Endothelial cell of umbilical vein (primary cell): Measurements from ENCODE around the gene TSEN54. TPM values are rescaled to one million over a fixed set of nuclear protein-coding genes. Genes with fewer than 3 reads are reported as not detected.

Experiments
- BruUV-seq: library from RNA; stranded (reverse); fragments of 400-500 nt; replicated peaks from 2 replicates; lab custom pipeline; 2021; lab: Mats Ljungman, UMichigan
- CTCF ChIA-PET: fragments of 300-600, 350-600 bp; sonication (Branson Sonifier 250); formaldehyde crosslinking; loops from one replicate; lab custom pipeline; 2021; ENCODE audit warnings: antibody characterized with exemption, inconsistent platforms; lab: Charles Lee
- POLR2A ChIA-PET: fragments of 300-600, 350-600 bp; sonication (Branson Sonifier 250); formaldehyde crosslinking; loops from one replicate; lab custom pipeline; 2021; ENCODE audit warnings: antibody characterized with exemption, inconsistent platforms; lab: Charles Lee
- DNase-seq: peaks from one replicate; pipeline ENCODE4 v3.0.0-alpha.2; 2011; ENCODE audit warnings: low read depth, low spot score
- FAIRE-seq: peaks from 2 replicates; lab custom pipeline; 2011; peaks lifted over from hg19 to GRCh38; lab: Jason Lieb, UNC
- H2AFZ ChIP-seq: 2 replicates; pipeline ENCODE4 v1.6.0; 2012; ENCODE audit warnings: low read depth, low read length, control low read depth, inconsistent platforms
- H3K27ac ChIP-seq: 2 replicates; pipeline ENCODE4 v1.5.1; 2011; ENCODE audit warnings: low read depth, mild to moderate bottlenecking, control low read depth, low read length, moderate library complexity; ENCODE audit not compliant: insufficient read depth
- H3K27me3 ChIP-seq, 2 experiments: 2 replicates each; pipeline versions ENCODE4 v1.6.0 to v1.6.1; 2011; ENCODE audit warnings: low read length in 2 of 2, mixed read lengths in 1 of 2; ENCODE audit not compliant: control insufficient read depth in 2 of 2, insufficient read depth in 2 of 2
- H3K36me3 ChIP-seq, 2 experiments: 2 replicates in 1 of 2; 3 replicates in 1 of 2; pipeline ENCODE4 v1.5.1; 2011; ENCODE audit warnings: low read length in 2 of 2, mild to moderate bottlenecking in 1 of 2, moderate library complexity in 1 of 2; ENCODE audit not compliant: control insufficient read depth in 2 of 2, insufficient read depth in 2 of 2; ENCODE audit errors: extremely low read depth in 1 of 2
- H3K4me1 ChIP-seq: 3 replicates; pipeline ENCODE4 v1.5.1; 2011; ENCODE audit warnings: mild to moderate bottlenecking, low read length; ENCODE audit not compliant: control insufficient read depth, insufficient read depth; ENCODE audit errors: extremely low read depth
- H3K4me2 ChIP-seq: 2 replicates; pipeline ENCODE4 v1.6.1; 2011; ENCODE audit warnings: low read length, control low read depth, mixed read lengths; ENCODE audit not compliant: insufficient read depth
- H3K4me3 ChIP-seq, 3 experiments: fragments of 200-600 bp in 1 of 3; sonication (generic), shearing (Covaris generic) in 1 of 3; replicated peaks in 1 of 3; 2 replicates each; pipeline ENCODE4 v1.5.1; 2011 to 2016; ENCODE audit warnings: control low read depth in 3 of 3, low read length in 3 of 3, mild to moderate bottlenecking in 2 of 3, inconsistent platforms in 1 of 3, low read depth in 1 of 3, moderate library complexity in 1 of 3; ENCODE audit not compliant: insufficient read depth in 1 of 3
- H3K79me2 ChIP-seq: 2 replicates; pipeline ENCODE4 v1.6.0; 2012; ENCODE audit warnings: low read length, inconsistent platforms; ENCODE audit not compliant: control insufficient read depth, insufficient read depth
- H3K9ac ChIP-seq: replicated peaks from 2 replicates; pipeline ENCODE3; 2011; ENCODE audit warnings: low read length, control low read depth; ENCODE audit not compliant: insufficient read depth; ENCODE audit errors: extremely low read depth
- H3K9me1 ChIP-seq: replicated peaks from 3 replicates; pipeline ENCODE4 v1.6.0; 2011; ENCODE audit warnings: mild to moderate bottlenecking, low read length; ENCODE audit not compliant: control insufficient read depth, insufficient read depth; ENCODE audit errors: extremely low read depth
- H3K9me3 ChIP-seq: replicated peaks from 2 replicates; pipeline ENCODE4 v1.5.1; 2012; ENCODE audit warnings: low read length, inconsistent platforms; ENCODE audit not compliant: control insufficient read depth, insufficient read depth
- H4K20me1 ChIP-seq: replicated peaks from 2 replicates; pipeline ENCODE3; 2011; ENCODE audit warnings: mild to moderate bottlenecking, low read length; ENCODE audit not compliant: control insufficient read depth, insufficient read depth; ENCODE audit errors: extremely low read depth
- EZH2 ChIP-seq: IDR thresholded peaks from 2 replicates; pipeline ENCODE4 v1.6.1; 2012; ENCODE audit warnings: borderline replicate concordance, low read depth, mild to moderate bottlenecking, moderate library complexity, low read length, inconsistent platforms; ENCODE audit not compliant: severe bottlenecking
- FOS ChIP-seq: IDR thresholded peaks from 2 replicates; pipeline ENCODE4 v1.6.1; 2011; ENCODE audit warnings: mild to moderate bottlenecking, low read length, moderate library complexity, borderline replicate concordance; ENCODE audit not compliant: insufficient read depth
- GATA2 ChIP-seq: IDR thresholded peaks from 2 replicates; pipeline ENCODE4 v1.7.0; 2011; ENCODE audit warnings: low read depth, mild to moderate bottlenecking, moderate library complexity, mixed read lengths, low read length; ENCODE audit not compliant: insufficient read length, insufficient read depth
- JUN ChIP-seq: IDR thresholded peaks from 2 replicates; pipeline ENCODE4 v1.6.1; 2011; ENCODE audit warnings: borderline replicate concordance, low read depth; ENCODE audit not compliant: insufficient read length, insufficient read depth
- MYC ChIP-seq: IDR thresholded peaks from one replicate; pipeline ENCODE4 v1.6.1; 2011; ENCODE audit warnings: mild to moderate bottlenecking, low read depth, low read length
- POLR2A ChIP-seq: IDR thresholded peaks from 2 replicates; pipeline ENCODE4 v1.6.1; 2012; ENCODE audit warnings: low read depth, mild to moderate bottlenecking, control low read depth, low read length
- POLR2AphosphoS5 ChIP-seq: IDR thresholded peaks from 2 replicates; pipeline ENCODE4 v1.6.1; 2012; ENCODE audit warnings: low read depth, mild to moderate bottlenecking, control low read depth, low read length, moderate library complexity; ENCODE audit not compliant: insufficient read depth
- dilution Hi-C: fragments of 300-500 bp; cut with MboI; formaldehyde crosslinking; loops from one replicate; pipeline ENCODE4 v1.15.0; 2019; ENCODE audit warnings: low sequenced_read_pairs; ENCODE audit not compliant: extremely low pct_ligation_motif_present
- intact Hi-C: fragments of 100-400 bp; cut with micrococcal nuclease; formaldehyde crosslinking; loops from one replicate; pipeline ENCODE4 v1.10.0; 2022
- polyA plus RNA-seq, 4 experiments: library from polyadenylated mRNA; depleted of rRNA in 3 of 4; stranded (reverse) in 3 of 4; unstranded in 1 of 4; fragments of >200 nt; gene quantifications; 2 replicates each; pipeline versions ENCODE4 v1.2.1 to v1.2.3, GENCODE V29; 2011 to 2012; ENCODE audit warnings: missing spikeins in 1 of 4
- total RNA-seq: library from RNA; stranded (reverse); gene quantifications from 2 replicates; pipeline ENCODE4 v1.2.3, GENCODE V29; 2021
- TF ChIP-seq, protein P1 (sequence below): IDR thresholded peaks from 2 replicates; pipeline ENCODE4 v1.6.1; 2011; ENCODE audit not compliant: insufficient read depth, insufficient read length
- TF ChIP-seq, protein P2 (sequence below), 2 donors: IDR thresholded peaks; 1 replicate in 1 of 2; 2 replicates in 1 of 2; pipeline ENCODE4 v1.5.1; 2011; ENCODE audit warnings: low read length in 2 of 2, mild to moderate bottlenecking in 2 of 2, moderate library complexity in 2 of 2, control low read depth in 1 of 2, inconsistent platforms in 1 of 2, low read depth in 1 of 2; ENCODE audit not compliant: insufficient read depth in 1 of 2; ENCODE audit errors: extremely low read depth in 1 of 2

Gene TSEN54
- total and polyA plus RNA-seq, 2 donors (not counting 3 experiments of a cell fraction or from before 2014, with no cell fraction given), result 22.3 to 26.3 TPM

DNA sequence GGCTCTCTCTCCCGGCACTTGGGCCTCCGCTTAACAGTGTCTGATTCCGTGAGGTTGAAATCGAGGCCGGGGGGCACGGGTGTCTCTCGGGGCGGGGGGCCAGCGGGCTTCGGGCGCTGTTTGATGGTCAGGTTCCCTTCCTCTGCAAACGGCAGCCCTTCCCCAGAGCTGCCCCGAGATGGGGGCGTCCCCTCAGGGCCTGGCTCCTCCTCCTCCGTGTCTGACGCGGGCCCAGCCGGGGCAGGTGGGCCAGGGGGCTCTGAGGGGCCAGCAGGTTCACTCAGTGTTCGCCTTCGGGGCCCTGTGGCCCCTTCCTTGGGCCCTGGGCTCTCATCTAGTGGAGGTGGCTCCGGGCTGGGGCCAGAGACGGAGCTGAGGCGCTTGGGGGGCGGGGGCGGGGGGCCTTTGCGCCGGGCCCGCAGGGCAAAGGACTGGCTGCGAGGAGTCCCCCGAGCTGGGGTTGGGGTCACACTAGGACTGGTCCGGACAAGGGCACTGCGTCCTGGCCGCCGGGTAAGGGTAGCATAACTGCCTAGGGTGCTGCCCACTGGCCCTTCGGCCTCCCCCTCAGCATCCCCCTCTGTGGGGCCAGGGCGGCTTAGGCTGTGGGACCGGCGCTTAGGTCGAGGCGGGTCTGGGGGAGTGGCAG lies 14.1 kb upstream of the TSEN54 start:
- peaks cover 0 to 36% of the 10 kb centered on the region in 2 experiments for H3K36me3 ChIP-seq
- no peaks in the 10 kb centered on the region for H3K9me3 ChIP-seq
- no peak for DNase-seq

More for the DNA sequence above, 14.1 kb upstream of the TSEN54 start:
- Histone ChIP-seq H2AFZ (no peak overlapping the region), H4K20me1 (no peaks in the 10 kb centered on the region), H3K9ac (no peak overlapping the region), H3K4me1 (peaks cover 3% of the 10 kb centered on the region), H3K4me2 (no peak overlapping the region), H3K79me2 (no peaks in the 10 kb centered on the region), H3K27ac (no peak overlapping the region), H3K4me3 (no peak overlapping the region), H3K27me3 (no peaks in the 10 kb centered on the region), H3K9me1 (no peaks in the 10 kb centered on the region)
- dilution Hi-C loops, result no loop called here
- POLR2A ChIA-PET, result no interaction called here
- no peak for FAIRE-seq
- TF ChIP-seq, protein P1, sequence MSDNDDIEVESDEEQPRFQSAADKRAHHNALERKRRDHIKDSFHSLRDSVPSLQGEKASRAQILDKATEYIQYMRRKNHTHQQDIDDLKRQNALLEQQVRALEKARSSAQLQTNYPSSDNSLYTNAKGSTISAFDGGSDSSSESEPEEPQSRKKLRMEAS, result no peak
- no peak for TF ChIP-seq FOS
- no peak for TF ChIP-seq MYC
- TF ChIP-seq POLR2A, result no peak
- no peak for TF ChIP-seq JUN
- no peak for TF ChIP-seq GATA2
- TF ChIP-seq, protein P2, sequence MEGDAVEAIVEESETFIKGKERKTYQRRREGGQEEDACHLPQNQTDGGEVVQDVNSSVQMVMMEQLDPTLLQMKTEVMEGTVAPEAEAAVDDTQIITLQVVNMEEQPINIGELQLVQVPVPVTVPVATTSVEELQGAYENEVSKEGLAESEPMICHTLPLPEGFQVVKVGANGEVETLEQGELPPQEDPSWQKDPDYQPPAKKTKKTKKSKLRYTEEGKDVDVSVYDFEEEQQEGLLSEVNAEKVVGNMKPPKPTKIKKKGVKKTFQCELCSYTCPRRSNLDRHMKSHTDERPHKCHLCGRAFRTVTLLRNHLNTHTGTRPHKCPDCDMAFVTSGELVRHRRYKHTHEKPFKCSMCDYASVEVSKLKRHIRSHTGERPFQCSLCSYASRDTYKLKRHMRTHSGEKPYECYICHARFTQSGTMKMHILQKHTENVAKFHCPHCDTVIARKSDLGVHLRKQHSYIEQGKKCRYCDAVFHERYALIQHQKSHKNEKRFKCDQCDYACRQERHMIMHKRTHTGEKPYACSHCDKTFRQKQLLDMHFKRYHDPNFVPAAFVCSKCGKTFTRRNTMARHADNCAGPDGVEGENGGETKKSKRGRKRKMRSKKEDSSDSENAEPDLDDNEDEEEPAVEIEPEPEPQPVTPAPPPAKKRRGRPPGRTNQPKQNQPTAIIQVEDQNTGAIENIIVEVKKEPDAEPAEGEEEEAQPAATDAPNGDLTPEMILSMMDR (IDR thresholded peaks at IDR 0.05; ENCODE audit: extremely low read depth in 1 of 2, insufficient read depth in 1 of 2, low read depth in 1 of 2, low read length in 2 of 2), result no peak
- TF ChIP-seq EZH2, result no peak
- TF ChIP-seq POLR2AphosphoS5, result no peak
- intact Hi-C loops, result no loop called here
- BruUV-seq, result no TSS peak
- CTCF ChIA-PET, result interaction anchor here (2.2 kb wide), 1 partner anchor 15 kb away, joined by 7 read pairs; the partner anchor contains the start of gene TSEN54
